DOHH2 (cell line): ENCODE measurements around the gene ADGRB3.

Experiments used
- CTCF ChIP-seq: fragments of 200-600 bp; sonication (generic); IDR thresholded peaks from one replicate; pipeline ENCODE4 v1.5.1; 2014; ENCODE audit warnings: antibody characterized with exemption, mild to moderate bottlenecking, low read depth, low read length; ENCODE audit not compliant: poor library complexity, severe bottlenecking
- EZH2phosphoT487 ChIP-seq: fragments of 200-600 bp; sonication (generic); IDR thresholded peaks from 2 replicates; pipeline ENCODE4 v1.6.1; 2017; ENCODE audit warnings: borderline replicate concordance, mild to moderate bottlenecking, antibody characterized with exemption, low read length, moderate library complexity, mixed read lengths

- TF ChIP-seq CTCF = no peak
- no peak for TF ChIP-seq EZH2phosphoT487
Observed at GRCh38 chr6:68852791-68853190, 217.7 kb downstream of the ADGRB3 start.
